NCI-H2227 (cell line): ENCODE measurements around the gene CNKSR3.
A peak's percentile ranks its signal among the peaks of the same experiment; 100 is the strongest.

Experiments used
- DNase-seq: peaks from one replicate; lab custom pipeline; 2025; ENCODE audit not compliant: unreplicated experiment; lab: John Stamatoyannopoulos, UW

Gene CNKSR3

GRCh38 chr6:154356113-154356512 is 154.4 kb downstream of the CNKSR3 start:
- no peak for DNase-seq

DNA sequence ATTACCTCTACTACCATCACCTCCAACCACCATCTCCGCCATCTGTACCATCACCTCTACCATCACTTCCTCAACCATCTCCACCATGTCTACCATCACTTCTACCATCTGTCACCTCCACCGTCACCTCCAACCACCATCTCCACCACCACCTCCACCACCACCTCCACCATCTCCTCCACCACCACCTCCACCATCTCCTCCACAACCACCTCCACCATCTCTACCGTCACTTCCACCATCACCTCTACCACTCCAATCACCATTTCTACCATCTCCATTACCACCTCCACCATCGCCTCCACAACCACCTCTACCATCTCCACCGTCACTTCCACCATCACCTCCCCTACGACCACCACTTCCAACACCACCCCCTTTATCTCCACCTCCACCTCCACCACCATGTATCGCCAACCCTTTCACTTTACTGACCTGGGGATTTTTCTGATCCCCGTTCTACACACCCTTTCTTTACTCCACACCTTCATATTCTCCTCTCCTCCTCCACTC is 156.2 kb downstream of the CNKSR3 start:
- no peak for DNase-seq

- DNase-seq, result no peak
These were observed 156.9 kb downstream of the CNKSR3 start for GRCh38 chr6:154353626-154354025.

GRCh38 chr6:154352898-154353585 is 157.4 kb downstream of the CNKSR3 start:
- DNase-seq, result no peak

DNA sequence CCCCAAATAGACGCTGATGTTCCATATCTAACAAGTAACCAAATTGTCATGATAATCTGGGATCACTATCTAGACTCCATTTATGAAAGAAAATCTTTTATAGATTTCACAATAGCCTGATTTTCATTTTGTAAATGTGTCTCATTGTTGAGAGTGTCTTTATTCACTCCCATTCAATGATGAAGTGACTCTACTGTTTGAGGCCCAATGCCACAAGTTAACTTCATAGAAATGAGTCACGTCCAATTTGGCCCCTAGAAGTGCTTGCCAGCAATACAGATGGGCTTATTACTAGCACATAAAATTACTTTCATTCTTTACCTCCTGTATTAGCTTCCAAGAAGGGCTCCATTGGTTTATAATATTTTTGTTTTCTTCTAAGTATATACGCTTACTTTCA is 160.2 kb downstream of the CNKSR3 start:
- DNase-seq, result no peak

DNA sequence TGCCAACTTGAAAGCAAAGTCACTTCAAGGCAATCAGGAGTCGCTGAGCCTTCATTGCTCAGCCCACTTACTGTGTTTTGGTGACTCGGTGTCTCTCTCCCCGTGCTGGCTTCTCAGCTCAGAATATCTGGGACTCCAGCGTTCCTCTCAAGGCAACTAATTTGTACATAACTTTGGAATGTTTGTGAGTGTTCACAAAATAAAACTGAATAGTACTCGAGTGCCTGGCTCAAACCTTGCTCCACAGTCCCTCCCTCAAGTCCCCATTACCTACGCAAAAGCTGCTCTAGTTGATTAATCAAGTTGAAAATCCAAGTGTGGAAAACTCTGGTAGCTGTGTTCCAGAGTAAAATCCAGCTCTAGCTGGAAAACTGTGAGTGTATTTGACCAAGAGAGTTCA is 162.5 kb downstream of the CNKSR3 start:
- DNase-seq, result no peak

DNA sequence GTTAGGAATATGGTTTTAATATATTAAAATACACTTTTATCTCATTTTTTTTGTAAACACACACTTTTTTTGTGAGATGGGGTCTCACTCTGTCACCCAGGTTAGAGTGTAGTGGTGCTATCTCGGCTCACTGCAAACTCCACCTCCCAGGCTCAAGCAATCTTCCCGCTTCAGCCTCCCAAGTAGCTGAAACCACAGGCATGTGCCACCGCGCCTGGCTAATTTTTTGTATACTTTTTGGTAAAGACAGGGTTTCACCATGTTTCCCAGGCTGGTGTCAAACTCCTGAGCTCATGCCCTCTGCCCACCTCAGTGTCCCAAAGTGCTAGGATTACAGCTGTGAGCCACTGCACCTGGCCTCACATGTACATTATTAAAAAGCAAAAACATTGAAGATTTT is 164.7 kb downstream of the CNKSR3 start:
- no peak for DNase-seq

- peak; percentile 77 for DNase-seq
These were observed 166.8 kb downstream of the CNKSR3 start for GRCh38 chr6:154343473-154344308.

GRCh38 chr6:154341871-154342270 is 168.6 kb downstream of the CNKSR3 start:
- DNase-seq, result no peak

DNA sequence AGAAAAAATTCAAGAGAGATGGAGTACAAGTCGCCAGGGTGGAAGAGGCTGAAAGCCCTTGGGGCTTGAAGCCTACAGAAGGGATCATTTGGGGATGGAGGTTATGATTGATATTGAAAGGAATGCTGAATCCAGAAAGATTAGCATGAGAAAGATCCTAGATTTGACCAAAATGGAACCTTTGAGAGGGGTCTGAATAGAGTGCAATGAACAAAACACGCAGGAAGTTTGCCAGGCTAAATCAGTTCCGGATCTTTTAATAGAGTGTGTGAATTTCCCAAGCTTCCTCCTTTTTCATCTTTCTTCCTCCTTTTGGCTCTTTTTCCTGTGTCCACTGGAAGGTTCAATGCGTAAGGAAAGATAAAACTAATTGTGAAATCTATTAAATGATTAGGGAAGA is 169.1 kb downstream of the CNKSR3 start:
- DNase-seq, result no peak
